Measurements from ENCODE around the gene ABLIM2.

DNA sequence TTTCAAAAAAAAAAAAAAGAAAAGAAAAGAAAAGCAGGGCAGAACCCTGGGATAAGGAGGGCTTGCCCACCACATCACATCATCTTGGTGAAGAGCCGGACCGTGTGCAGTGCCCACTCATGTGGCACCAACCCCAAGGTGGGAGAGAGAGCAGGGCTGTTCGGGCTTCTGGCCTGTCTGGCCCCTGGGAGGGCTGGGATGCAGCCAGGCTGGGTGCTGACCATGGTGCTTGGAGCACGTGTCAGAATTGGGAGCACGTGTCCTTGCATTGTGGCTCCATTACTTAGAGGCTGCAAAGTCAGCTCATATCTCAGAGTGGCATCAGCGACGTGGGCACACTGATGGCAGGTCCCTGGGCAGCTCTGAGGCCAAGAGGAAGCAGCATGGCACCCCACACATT, 118.0 kb downstream of the ABLIM2 start:
- TF ChIP-seq, protein P1, sequence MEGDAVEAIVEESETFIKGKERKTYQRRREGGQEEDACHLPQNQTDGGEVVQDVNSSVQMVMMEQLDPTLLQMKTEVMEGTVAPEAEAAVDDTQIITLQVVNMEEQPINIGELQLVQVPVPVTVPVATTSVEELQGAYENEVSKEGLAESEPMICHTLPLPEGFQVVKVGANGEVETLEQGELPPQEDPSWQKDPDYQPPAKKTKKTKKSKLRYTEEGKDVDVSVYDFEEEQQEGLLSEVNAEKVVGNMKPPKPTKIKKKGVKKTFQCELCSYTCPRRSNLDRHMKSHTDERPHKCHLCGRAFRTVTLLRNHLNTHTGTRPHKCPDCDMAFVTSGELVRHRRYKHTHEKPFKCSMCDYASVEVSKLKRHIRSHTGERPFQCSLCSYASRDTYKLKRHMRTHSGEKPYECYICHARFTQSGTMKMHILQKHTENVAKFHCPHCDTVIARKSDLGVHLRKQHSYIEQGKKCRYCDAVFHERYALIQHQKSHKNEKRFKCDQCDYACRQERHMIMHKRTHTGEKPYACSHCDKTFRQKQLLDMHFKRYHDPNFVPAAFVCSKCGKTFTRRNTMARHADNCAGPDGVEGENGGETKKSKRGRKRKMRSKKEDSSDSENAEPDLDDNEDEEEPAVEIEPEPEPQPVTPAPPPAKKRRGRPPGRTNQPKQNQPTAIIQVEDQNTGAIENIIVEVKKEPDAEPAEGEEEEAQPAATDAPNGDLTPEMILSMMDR (conservative IDR thresholded peaks at IDR 0.05; ENCODE audit: low read length) = no peak
- TF ChIP-seq EZH2phosphoT487 (IDR thresholded peaks at IDR 0.05; ENCODE audit: borderline replicate concordance, low read depth, low read length) = no peak
